ENCODE measurements around the gene NTN1.
"Not testable (repeated sequence)": the region's sequence is repeated elsewhere in the genome, so short reads cannot be mapped to it uniquely, and the experiment has no call there.

The NTN1 gene

GRCh38 chr17:9125722-9126121, 104.4 kb downstream of the NTN1 start:
- DNase-seq = no peak

DNA sequence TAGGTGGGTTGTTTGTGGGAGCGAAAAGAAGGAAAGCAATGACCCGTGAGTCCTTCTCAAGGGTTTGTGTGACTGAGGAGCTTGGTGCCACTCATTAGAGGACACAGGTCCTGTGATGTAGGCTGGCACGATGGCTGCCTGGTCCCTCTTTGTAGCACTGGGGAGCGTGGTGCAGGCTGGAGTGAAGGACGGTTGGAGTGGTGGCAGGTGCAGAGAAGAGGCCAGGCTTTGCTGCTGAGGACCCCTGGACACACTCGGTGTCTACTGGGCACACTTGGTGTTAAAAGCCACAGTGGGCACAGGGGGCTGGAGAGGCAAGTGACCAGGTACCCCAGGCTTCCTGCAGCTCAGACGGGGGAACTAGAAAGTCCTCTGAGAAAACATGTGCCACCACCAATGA, 106.0 kb downstream of the NTN1 start:
- no peak for DNase-seq

DNA sequence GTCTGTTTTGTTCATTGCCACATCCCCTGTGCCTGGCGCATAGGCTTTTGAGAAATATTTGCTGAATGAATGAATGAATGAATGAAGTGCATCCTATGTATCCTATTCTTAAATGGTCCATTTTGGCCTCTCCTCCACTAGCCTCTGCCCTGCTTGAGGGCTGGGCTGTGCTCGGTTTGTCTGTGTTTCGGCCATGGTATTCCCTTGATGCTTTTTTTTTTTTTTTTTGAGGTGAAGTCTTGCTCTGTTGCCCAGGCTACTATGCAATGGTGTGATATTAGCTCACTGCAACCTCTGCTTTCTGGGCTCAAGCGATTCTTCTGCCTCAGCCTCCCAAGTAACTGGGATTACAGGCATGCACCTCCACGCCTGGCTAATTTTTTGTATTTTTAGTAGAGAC, 110.1 kb downstream of the NTN1 start:
- no peak for DNase-seq

GRCh38 chr17:9132291-9132690, 111.0 kb downstream of the NTN1 start:
- no peak for DNase-seq

DNA sequence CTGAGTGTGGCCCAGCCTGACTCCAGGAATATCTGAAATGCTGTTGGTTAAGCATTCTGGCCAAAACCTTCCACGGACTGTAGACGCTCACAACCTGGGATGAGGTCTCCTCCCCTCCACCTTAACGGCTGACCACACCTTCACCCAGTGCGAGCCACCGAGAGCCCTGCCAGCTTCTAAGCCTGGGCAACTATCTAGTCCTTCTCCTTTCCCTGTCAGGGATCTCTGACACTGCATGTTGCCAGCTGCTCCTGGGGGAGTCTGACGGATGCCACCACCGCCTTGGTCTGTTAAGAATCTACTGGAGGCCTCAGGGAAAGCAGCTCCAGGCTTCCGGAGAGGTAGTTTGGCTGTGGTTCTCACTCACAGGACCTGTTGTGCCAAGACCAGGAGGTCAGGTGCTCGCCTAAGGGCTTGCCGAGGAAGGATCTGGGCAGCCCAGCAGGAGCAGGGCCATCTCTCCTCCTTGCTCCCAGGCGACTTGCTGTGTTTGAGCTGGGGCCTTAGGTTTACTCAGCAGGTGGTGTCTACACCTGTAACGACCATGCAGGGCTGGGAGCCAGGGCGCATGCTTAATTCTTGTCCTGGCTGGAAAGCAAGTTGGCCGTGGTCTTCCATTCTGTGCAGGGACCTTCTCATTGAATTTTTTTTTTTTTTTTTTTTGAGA, 111.8 kb downstream of the NTN1 start:
- DNase-seq = no peak

DNA sequence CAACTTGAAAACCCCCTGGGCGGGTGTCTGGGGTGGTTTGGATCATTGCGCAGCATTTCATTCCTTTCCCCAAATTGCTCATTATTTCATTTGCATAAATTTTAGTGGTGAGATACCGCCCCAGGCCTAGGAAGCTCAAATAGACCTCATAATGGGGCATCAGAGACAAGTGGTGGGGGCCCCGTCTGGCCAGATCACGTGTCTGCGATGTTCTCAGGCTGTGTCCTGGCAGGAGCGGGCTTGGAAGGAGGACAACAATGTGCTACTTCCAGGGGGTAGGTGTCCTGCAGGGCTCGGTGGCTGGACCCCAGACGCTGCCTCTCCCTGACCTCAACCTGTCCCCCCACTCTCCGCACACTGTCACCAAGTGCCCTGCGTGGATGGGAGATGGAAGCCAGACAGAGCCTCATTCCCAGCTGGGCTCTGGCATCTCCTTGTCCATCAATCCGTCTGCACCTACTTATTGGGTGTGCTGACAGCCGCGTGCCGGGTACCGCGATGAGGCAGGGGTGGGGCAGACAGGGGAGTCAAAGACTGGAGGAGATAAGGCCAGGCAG, 116.9 kb downstream of the NTN1 start:
- DNase-seq = no peak

DNA sequence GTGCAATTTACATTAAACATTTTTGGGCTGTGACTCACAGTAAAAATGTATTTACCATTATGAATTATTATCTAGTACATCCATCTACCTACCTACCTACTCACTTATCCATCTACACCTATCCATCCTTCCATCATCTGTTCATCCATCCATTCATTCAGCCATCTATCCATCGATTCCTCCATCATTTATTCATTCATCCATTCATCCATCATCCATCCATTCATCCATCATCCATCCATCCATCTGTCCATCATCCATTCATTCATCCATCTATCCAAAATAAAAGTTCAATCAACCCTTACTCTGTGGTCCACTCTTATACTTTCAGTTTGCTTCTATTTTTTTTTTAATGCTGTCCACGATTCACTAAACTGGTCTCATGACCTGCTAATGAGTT, 118.4 kb downstream of the NTN1 start:
- no peak for DNase-seq

GRCh38 chr17:9140550-9141424, 119.5 kb downstream of the NTN1 start:
- no peak for DNase-seq

- no peak for DNase-seq
Measured at GRCh38 chr17:9141425-9141753, 120.1 kb downstream of the NTN1 start.

- DNase-seq = no peak
Measured at GRCh38 chr17:9142772-9143494, 121.6 kb downstream of the NTN1 start.

DNA sequence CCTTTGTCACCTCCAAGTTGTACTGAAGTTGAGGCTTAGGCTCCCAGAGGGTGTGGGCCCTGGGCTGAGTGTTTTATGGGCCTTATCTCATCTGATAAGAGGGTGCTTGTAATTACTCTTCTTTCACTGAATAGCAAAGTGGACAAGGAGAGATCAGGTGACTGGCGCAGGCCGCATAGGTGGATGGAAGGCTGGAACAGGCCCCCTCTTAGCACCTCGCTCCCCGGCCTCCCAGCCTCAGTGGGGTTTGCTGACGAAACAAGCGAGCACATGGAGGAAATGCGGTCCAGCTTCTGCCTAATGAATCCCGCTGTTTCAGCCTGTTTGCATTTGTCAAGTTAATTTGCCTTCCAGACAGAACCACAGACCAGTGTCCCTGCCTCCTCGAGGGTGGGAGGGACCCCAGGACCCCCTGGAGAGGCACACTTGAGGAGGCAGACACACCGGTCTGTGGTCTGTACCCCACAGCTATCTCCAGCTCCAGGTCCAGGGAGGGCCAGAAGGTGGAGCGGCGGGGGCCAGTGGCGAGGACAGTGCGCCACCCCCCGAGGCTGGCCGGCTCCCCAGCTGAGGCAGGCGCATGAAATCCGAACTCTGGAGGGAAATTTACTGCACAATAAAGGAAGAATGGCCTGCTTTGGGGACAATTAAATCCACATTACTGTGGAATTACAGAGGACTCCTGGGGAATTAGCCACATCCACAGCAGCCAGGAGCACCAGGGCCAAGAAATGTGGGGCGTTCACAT, 123.4 kb downstream of the NTN1 start:
- no peak for DNase-seq

GRCh38 chr17:9146064-9146463, 124.8 kb downstream of the NTN1 start:
- DNase-seq = no peak

DNA sequence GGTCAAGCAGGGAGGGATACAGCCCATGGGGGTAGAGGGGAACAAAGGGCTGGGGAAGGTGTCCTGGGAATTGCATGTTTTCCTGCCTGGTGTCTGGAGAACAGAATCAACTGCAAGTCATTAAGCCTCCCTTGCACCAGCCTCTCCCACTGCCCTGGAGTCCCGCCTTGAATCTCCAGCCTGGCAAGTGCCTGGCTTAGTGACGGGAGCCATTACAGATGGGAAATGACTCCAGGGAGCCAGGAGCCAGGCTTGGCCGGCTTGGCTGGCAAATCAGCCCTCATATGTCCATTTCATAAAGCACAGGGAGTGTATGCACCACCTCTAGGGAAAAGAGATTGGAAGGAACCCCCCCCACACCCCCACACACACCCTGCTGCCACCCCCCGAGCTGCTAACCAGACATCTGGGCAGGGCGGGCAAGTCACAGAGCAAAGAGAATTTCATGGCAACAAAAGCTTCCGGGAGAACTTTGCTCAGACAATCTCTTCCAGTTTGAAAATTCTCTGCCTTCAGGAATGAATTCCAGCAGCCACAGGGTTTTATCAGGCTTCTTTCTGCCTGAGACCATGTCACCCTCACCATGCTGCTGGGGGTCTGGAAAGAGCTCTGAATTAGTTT, 127.7 kb downstream of the NTN1 start:
- DNase-seq = no peak

DNA sequence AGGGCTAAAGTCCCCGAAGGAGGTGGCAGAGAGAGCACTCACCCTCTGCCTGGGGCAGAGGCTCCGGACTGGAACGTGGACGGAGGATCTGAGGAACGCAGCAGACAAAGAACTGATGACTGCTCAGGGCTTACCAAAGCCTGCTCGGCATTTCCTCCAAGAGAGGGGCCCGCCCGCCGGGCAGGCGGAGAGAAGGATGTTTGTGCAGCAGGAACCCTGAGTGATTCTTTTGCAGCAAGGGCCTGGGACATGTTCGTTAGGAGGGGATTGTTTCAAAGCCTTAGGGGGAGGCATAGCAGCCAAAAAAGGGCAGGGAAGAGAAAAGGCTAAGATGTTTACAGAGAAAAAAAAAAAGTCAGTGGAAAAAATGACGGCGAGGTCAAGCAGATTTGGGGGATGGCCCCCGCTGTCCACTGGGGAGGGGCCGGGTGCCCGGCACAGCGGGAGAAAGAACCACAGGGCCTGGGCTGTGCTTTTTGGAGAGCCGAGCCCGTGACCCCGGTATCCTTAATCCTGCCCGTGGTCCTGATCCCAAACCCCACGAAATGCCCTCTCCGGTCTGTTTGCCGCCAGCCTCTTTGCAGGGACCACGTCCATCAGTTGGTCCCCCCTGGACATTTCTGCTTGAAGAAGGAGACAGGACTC, 129.3 kb downstream of the NTN1 start:
- DNase-seq = no peak

DNA sequence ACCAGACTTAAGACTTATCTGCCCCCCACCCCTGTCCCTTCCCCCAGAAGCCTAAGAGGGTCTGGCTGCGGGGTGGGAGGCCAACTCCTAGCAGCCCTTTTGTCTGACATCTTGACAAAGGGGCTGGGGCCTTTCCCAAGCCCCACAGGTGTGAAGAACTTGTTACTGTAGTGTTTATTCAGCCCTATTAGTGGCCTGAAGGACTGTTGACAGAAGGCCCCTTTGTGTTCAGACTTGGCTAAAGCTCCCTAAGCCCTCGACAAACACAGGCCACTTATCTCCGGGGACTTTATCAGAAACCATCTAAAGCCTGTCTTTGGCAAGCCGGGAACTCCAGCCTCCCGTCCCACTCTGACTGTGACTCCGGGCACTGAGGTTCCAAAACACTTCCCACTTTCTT, 129.8 kb downstream of the NTN1 start:
- no peak for DNase-seq

DNA sequence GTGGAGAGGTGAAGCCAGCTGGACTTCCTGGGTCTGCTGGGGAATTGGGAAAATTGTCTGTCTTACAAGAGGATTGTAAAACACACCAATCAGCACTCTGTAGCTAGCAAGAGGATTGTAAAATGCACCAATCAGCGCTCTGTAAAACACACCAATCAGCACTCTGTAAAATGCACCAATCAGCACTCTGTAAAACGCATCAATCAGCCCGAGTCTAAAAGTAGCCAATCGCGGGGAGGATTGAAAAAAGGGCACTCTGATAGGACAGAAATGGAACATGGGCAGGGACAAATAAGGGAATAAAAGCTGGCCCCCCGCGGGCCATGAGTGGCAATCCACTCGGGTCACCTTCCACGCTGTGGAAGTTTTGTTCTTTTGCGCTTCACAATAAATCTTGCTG, 130.4 kb downstream of the NTN1 start:
- DNase-seq = not testable (repeated sequence)

DNA sequence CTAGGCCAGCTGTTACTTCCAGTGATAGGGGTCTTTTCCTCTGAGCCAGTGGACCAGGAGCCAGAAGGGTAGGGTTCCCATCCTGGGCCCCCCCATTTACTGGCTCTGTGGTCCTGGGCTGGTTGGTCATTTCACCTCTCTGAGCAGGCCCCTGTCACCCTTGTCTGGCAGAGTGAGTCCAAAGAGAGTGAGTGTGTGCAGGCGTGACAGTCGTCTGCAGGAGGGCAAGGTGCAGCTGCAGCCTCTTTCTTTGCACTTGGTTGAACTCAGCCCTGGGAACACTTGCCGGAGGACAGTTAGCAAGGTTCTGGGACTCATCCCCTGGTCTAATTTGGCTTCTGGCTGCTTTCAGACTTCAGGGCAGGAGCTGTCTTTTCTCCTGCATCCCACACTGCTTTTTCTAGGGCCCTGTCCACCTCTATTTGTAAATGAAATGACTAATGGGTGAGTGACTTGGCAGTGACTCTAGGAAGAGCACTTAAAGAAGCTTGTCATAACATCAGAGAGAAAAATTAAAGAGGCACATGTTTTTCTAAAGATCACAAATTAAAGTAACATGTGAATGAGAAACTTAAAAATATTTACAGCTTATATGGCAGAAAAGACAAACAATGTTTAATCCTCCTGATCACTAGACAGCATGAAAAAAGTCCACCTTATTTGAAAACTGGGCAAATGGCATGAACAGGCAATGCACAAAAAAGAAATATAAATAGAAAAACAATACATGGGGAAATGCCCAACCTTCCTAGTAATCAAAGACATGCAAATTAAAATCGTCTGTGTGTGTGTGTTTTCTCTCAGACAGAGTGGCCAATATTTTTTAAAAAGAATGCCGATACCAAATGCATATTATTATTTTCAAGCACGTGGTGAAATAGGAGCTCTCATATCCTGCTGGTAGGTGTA, 137.5 kb downstream of the NTN1 start:
- DNase-seq = no peak

GRCh38 chr17:9162275-9162985, 141.1 kb downstream of the NTN1 start:
- peak; percentile 73 for DNase-seq

- no peak for DNase-seq
Measured at GRCh38 chr17:9166788-9167187, 145.5 kb downstream of the NTN1 start.

GRCh38 chr17:9167379-9167778, 146.1 kb downstream of the NTN1 start:
- no peak for DNase-seq
